Mesodermal cell (in vitro differentiated cells): ENCODE measurements around the gene ACTR1A.
A peak's percentile ranks its signal among the peaks of the same experiment; 100 is the strongest.

Source experiments
- H3K27ac ChIP-seq: 2 replicates; pipeline ENCODE4 v1.7.0; 2013; ENCODE audit warnings: mild to moderate bottlenecking, low read depth, low read length, moderate library complexity; ENCODE audit not compliant: severe bottlenecking
- H3K36me3 ChIP-seq: 2 replicates; pipeline ENCODE4 v1.7.1; 2013; ENCODE audit warnings: mild to moderate bottlenecking, low read length, moderate library complexity; ENCODE audit not compliant: control insufficient read depth, insufficient read depth
- H3K4me1 ChIP-seq: one replicate; pipeline ENCODE4 v1.7.1; 2013; ENCODE audit warnings: mild to moderate bottlenecking, low read length; ENCODE audit not compliant: insufficient read depth, control insufficient read depth, poor library complexity, severe bottlenecking
- H3K4me3 ChIP-seq: 2 replicates; pipeline ENCODE4 v1.7.0; 2013; ENCODE audit warnings: low read length, control low read depth, mild to moderate bottlenecking; ENCODE audit not compliant: insufficient read depth, poor library complexity, severe bottlenecking; ENCODE audit errors: extremely low read depth
- H3K9me3 ChIP-seq: 2 replicates; pipeline ENCODE4 v1.7.1; 2013; ENCODE audit warnings: mild to moderate bottlenecking, low read length, moderate library complexity; ENCODE audit not compliant: control insufficient read depth
- WGBS, 2 experiments: methylation state at CpG; one replicate each; pipeline ENCODE4 v1.1.5; 2013; ENCODE audit warnings: missing lambda C conversion rate in 2 of 2; ENCODE audit not compliant: insufficient coverage in 2 of 2; 5-methylcytosine and 5-hydroxymethylcytosine counted together

ACTR1A gene

DNA sequence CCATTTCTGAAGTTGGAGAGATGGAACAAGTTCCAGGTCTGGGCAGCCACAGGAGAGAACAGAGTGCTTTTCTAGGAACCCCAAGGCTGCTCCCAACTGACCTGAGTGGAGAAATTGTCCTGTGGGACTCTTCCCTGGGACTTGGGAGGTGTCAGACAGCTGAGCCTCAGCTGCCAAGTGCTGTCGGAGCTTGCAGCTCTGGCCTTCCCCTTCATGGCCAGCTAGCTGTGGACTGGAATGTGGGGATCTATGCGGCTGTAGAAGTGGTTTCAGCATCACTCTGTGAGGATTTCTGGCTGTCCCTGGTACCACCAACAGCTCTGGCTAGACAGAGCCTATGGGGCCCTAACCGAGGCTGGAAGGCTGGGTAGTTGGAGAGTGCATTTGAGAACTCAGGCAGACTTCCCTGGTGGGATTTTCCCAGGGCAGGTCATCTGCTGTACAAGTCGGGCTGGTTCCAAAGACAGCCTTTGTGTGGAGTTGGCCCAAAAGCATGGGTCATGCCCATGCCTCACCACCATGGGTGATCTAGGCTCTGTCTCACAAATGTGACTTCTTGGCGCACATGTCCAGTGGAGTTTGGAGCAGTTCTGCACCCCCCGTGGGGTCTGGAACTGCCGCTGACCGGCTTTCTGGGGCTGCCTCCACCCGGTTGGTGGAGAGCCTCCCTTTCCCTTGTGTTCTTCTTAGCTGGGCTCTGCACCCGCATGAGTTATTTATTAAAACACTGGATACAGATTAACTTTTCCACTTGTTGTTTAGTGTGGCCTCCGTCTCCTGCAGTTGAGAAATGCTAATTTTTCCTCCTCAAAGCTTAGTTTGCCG lies 12.2 kb upstream of the ACTR1A start:
- no peak overlapping the region for H3K27ac ChIP-seq

DNA sequence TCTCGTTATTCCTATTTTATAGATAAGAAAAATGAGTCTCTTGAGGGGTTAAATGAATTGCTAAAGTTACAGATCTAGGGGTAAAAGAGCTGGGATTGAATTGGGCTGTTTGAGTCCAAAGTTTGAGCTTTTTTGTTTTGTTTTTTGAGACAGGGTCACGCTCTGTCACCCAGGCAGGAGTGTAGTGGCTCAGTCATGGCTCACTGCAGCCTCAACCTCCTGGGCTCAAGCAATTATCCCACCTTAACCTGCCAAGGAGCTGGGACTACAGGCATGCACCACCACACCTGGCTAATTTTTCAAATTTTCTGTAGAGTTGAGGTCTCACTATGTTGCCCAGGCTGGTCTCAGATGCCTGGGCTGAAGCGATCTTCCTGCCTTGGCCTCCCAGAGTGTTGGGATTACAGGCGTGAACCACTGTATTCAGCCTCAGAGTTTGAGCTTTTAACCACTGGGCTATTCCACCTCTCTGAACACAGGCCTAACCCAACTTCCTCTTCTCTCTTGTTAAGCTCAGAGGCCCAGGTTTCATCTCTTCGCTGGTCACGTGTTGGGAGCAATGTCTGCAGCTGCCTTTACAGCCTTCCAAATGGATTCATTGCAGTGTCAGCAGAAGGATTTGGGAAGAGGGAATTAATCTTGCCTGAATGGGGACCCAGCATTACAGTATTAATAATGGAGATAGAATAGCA lies 9.2 kb upstream of the ACTR1A start:
- no peaks in the 10 kb centered on the region for H3K4me1 ChIP-seq
- H3K9me3 ChIP-seq, result no peaks in the 10 kb centered on the region
- H3K36me3 ChIP-seq, result peaks cover 81% of the 10 kb centered on the region
- H3K4me3 ChIP-seq, result no peak overlapping the region
- 93 to 98% methylated on average over 3 to 5 of the region's 6 CpGs for WGBS, 2 experiments
- H3K27ac ChIP-seq, result no peak overlapping the region

More for the DNA sequence above, 12.2 kb upstream of the ACTR1A start:
- WGBS, 2 experiments, result 92 to 95% methylated on average over 9 to 12 of the region's 12 CpGs
- Histone ChIP-seq H3K36me3 (peaks cover 70% of the 10 kb centered on the region), H3K4me1 (peaks cover 8% of the 10 kb centered on the region), H3K4me3 (no peak overlapping the region), H3K9me3 (no peaks in the 10 kb centered on the region)

DNA sequence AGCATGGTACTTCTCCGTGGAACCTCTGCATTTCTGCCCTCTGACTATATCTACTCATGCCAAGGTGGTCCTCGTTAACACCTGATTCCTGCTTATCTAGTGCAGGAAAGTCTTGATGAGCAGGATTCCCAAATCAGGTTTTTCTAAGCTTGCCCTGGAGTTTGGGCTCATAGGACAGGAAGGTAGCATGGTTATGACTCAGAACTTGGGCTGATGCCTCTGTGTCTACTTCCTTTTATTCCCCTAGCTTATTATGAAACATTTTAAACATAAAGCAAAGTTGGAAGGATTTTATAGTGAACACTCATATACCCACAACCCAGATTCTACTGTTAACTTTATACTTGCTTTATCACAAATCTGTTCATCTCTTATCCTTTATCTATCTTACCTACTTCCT lies 6.9 kb upstream of the ACTR1A start:
- WGBS, 2 experiments, result 46 to 50% methylated on average over 2 of the region's 2 CpGs
- H3K27ac ChIP-seq, result no peak overlapping the region
- H3K4me3 ChIP-seq, result no peak overlapping the region
- H3K4me1 ChIP-seq, result peaks cover 9% of the 10 kb centered on the region
- H3K9me3 ChIP-seq, result no peaks in the 10 kb centered on the region
- peaks cover 76% of the 10 kb centered on the region for H3K36me3 ChIP-seq

DNA sequence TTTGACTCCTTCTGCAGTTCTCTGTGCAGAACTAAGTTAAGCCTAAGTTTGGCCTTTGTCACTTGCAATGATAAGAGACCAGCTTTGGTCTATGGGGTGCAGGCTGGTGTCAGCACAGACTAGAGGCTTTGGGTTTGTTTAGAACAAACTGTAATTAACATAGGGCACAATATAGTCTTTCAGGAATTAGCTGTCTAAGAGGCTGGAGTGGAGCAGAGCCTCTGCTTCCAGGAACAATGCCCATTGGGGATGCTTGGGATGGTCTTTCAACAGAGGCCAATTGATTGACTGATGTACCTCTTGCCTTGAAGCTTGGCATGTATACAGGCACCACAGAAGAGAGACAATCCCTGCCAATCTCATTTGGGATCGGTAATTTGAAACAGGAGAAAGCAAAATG lies 6.0 kb upstream of the ACTR1A start:
- H3K36me3 ChIP-seq, result peaks cover 67% of the 10 kb centered on the region
- no peak overlapping the region for H3K4me3 ChIP-seq
- H3K4me1 ChIP-seq, result peaks cover 9% of the 10 kb centered on the region
- H3K27ac ChIP-seq, result no peak overlapping the region
- 75% methylated on average over 1 of the region's 1 CpG; no CpG with 5 or more reads in 1 of the 2 experiments for WGBS, 2 experiments
- H3K9me3 ChIP-seq, result no peaks in the 10 kb centered on the region

DNA sequence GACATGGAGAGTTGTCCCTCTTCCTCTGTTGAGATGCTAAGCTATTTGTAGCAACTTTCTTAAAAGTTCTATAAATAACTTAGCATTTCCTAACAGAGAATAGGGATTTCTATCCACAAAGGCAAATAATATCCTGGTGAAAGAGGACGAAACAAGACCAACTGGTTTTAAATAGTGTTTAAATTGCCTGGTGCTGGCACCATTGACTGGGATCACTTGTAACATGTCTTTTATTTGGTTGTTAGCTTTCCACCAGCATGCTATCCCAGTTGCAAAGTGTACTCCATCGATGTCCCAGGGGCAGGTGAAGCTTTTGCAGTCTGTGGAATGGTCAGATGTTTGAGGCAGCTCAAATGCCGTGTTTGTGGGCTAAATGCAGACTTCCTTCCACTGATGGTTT lies 5.0 kb upstream of the ACTR1A start:
- H3K4me1 ChIP-seq, result peaks cover 9% of the 10 kb centered on the region
- H3K4me3 ChIP-seq, result no peak overlapping the region
- 78% methylated on average over 2 of the region's 3 CpGs; no CpG with 5 or more reads in 1 of the 2 experiments for WGBS, 2 experiments
- peaks cover 58% of the 10 kb centered on the region for H3K36me3 ChIP-seq
- H3K9me3 ChIP-seq, result no peaks in the 10 kb centered on the region
- no peak overlapping the region for H3K27ac ChIP-seq

DNA sequence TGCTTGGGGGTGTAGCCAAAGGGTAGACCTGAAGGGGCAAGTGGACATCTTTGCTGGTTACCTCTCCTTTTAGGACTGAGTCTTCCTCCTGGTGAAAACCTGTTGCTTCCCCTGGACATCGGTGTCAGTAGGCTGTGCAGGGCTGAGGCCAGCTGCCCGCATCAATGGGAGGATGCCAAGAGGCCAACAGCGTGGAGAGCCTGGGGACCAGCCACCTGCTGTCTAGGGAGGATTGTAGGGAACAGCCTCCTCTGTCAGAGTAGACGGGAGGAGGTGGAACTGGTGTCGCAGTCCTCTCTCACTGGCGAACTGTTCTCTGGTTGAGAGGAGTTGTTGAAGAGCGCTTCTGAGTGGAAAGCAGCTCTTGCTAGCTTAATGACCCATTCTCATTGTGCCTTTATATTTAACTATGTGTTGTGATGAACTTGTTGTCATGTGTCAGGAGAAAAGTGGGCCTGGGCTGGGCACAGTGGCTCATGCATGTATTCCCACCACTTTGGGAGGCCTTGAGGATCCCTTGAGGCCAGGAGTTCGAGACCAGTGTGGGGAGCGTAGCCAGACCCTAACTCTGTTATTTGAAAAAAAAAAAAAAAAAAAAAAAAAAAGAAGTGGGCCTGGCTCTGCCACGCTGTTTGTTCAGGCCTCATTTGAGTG lies 3.1 kb upstream of the ACTR1A start:
- H3K4me3 ChIP-seq, result peak overlapping the region; percentile 82

DNA sequence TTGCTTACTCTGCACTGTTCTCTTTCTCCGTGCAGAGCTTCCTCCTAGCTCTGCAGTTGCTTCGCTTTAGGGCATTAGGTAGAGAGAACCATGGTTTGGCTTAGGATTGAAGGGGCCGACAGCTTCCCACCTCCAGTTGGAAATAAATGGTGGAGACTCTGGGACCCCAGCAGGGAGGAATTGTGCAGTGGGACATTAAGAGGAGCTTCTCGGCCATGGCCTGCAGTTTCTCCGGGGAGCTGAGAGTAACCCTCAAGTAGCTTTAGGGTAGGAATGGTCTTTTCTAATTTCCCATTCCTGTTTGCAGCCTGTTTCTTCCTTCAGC lies 2.4 kb upstream of the ACTR1A start:
- Histone ChIP-seq H3K4me3 (peak overlapping the region; percentile 82), H3K9me3 (no peaks in the 10 kb centered on the region), H3K4me1 (peaks cover 9% of the 10 kb centered on the region), H3K27ac (no peak overlapping the region), H3K36me3 (peaks cover 40% of the 10 kb centered on the region)
- 13 to 33% methylated on average over 3 to 4 of the region's 5 CpGs for WGBS, 2 experiments

More for the DNA sequence above, 3.1 kb upstream of the ACTR1A start:
- peaks cover 43% of the 10 kb centered on the region for H3K36me3 ChIP-seq
- WGBS, 2 experiments, result 86 to 91% methylated on average over 5 to 6 of the region's 10 CpGs
- H3K4me1 ChIP-seq, result peaks cover 9% of the 10 kb centered on the region
- H3K27ac ChIP-seq, result no peak overlapping the region
- no peaks in the 10 kb centered on the region for H3K9me3 ChIP-seq

DNA sequence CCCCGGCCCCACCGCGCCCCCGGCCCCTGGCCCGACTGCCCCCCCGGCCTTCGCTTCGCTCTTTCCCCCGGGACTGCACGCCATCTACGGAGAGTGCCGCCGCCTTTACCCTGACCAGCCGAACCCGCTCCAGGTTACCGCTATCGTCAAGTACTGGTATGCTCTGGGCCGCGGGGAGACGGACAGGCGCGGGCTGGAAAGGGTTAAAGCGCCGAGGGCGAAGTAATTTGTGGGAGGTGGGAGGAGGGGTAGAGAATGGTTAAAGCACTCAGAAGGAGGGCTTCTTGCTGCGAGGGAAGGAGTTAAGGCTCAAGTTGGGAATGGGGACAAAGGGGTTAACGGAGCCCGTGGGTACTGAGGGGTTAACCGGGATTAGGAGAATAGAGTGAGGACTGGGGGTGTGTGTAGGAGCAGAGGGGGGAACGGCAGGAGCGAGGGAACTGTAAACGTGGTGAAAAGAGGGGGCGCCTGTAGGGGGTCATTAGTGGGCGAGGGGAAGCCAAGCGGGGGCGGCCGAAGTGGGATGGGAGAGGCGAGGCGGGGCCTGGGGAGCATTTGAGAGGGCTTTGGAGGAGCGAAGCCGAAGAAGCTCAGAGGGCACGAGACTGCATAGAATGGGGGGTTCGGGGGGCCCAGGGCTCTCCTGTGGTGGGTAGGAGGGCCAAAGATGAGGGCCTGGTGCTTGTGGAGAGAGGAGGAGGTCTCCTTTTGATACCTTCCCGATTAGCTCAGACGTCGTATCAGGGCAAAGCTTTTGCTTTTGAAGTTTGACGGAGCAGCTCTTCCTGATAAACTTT lies 1.9 kb upstream of the ACTR1A start:
- Histone ChIP-seq H3K9me3 (no peaks in the 10 kb centered on the region), H3K4me1 (peaks cover 9% of the 10 kb centered on the region), H3K4me3 (peak overlapping the region; percentile 82), H3K27ac (peak overlapping the region; percentile 59), H3K36me3 (peaks cover 36% of the 10 kb centered on the region)
- WGBS, 2 experiments, result 0 to 1% methylated on average over 25 to 37 of the region's 47 CpGs

DNA sequence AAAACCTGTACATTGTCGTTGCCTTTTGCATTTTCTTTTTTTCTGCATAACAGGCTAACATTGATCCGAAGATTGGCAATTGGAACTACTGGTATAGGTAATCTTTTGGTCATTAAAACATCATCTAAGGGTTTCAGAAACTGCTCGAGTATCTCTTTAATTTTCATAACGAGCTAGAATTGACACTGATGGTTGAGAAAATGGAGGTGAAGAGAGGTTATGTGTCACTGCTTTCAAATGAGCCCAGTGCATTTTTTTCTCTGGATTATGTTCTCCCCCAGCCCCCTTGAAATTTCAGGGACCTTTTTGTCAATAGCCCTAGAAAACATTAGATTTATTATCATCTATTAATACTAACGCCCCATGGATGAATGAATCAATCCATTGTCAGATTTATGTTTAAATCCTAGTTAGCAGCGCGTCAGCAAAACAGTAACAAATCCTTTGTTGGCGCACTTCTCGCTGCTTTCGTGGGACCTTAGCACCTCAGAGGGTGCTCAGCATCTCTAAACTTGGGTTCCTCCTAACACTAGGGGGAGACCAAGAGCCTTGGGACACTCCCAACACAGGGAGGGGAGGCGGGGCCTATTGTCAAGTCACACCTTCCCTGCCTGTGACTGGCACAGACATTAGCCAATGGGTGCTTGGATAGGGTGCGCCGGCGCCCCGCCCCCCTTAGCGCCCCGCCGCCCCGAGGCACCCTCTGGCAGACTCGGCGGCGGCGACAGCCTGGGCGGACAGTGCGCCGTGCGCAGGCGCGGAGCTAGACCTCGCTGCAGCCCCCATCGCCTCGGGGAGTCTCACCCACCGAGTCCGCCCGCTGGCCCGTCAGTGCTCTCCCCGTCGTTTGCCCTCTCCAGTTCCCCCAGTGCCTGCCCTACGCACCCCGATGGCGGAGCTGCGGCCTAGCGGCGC lies 1.0 kb upstream of the ACTR1A start, which contains the start of gene SUFU:
Gene SUFU, plus strand, starts transcription at position 709 of the 915 bp plus-strand sequence. Its CDS starts 181 bp downstream, at position 890.
- Histone ChIP-seq H3K4me3 (peak within 1 kb of the TSS; percentile 82), H3K9me3 (no peaks in the 10 kb centered on the region), H3K36me3 (peaks cover 36% of the 10 kb centered on the region), H3K27ac (peak within 1 kb of the TSS; percentile 82), H3K4me1 (peaks cover 9% of the 10 kb centered on the region)
- 0 to 4% methylated on average over 25 to 32 of the region's 44 CpGs for WGBS, 2 experiments
